OCI-LY1 (cell line): ENCODE results near the gene IPO4.

Source experiments
- EZH2 ChIP-seq: fragments of 200-600 bp; sonication (generic), shearing (Covaris generic); IDR thresholded peaks from 2 replicates; pipeline ENCODE4 v1.8.0; 2017; ENCODE audit warnings: borderline replicate concordance, mixed run types, mild to moderate bottlenecking, antibody characterized with exemption, low read length, moderate library complexity, mixed read lengths
- TF ChIP-seq, protein P1 (sequence below): fragments of 200-600 bp; sonication (generic), shearing (Covaris generic); IDR thresholded peaks from 2 replicates; pipeline ENCODE4 v1.5.1; 2017; ENCODE audit warnings: mild to moderate bottlenecking, antibody characterized with exemption, low read length, moderate library complexity, mixed read lengths

DNA sequence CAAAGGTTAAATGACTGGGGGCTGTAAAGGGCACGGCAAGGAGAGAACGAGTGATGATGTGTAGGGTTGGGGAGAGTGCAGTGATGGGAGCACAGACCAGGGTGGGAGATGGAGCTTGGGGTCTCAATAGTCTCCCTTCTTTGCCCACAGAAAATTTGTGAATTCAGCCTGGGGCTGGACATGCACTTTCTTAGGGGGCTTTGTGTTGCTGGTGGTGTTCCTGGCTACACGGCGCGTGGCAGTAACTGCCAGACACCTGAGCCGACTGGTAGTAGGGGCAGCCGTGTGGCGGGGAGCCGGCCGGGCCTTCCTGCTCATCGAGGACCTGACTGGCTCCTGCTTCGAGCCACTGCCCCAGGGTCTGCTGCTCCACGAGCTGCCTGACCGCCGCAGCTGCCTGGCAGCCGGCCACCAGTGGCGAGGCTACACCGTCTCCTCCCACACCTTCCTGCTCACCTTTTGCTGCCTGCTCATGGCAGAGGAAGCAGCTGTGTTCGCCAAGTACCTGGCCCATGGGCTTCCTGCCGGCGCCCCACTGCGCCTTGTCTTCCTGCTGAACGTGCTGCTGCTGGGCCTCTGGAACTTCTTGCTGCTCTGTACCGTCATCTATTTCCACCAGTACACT is 56.4 kb downstream of the IPO4 start:
- TF ChIP-seq, protein P1, sequence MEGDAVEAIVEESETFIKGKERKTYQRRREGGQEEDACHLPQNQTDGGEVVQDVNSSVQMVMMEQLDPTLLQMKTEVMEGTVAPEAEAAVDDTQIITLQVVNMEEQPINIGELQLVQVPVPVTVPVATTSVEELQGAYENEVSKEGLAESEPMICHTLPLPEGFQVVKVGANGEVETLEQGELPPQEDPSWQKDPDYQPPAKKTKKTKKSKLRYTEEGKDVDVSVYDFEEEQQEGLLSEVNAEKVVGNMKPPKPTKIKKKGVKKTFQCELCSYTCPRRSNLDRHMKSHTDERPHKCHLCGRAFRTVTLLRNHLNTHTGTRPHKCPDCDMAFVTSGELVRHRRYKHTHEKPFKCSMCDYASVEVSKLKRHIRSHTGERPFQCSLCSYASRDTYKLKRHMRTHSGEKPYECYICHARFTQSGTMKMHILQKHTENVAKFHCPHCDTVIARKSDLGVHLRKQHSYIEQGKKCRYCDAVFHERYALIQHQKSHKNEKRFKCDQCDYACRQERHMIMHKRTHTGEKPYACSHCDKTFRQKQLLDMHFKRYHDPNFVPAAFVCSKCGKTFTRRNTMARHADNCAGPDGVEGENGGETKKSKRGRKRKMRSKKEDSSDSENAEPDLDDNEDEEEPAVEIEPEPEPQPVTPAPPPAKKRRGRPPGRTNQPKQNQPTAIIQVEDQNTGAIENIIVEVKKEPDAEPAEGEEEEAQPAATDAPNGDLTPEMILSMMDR: no peak
- TF ChIP-seq EZH2: no peak
